CD4-positive, alpha-beta memory T cell (primary cell): ENCODE results near the gene LRRC8E. TPM values are rescaled to one million over a fixed set of nuclear protein-coding genes. Genes with fewer than 3 reads are reported as not detected.

Source experiments
- CTCF ChIA-PET: fragments of 350-600 bp; sonication (Branson Sonifier 250); formaldehyde crosslinking; loops from one replicate; lab custom pipeline; 2021; ENCODE audit warnings: inconsistent platforms; ENCODE audit not compliant: partially characterized antibody; lab: Charles Lee
- POLR2A ChIA-PET: fragments of 350-600 bp; sonication (Branson Sonifier 250); formaldehyde crosslinking; loops from one replicate; lab custom pipeline; 2021; ENCODE audit not compliant: partially characterized antibody; lab: Charles Lee
- DNase-seq, 5 donors: peaks; one replicate each; pipeline versions ENCODE4 v3.0.0 to v3.0.0-alpha.2; 2020 to 2022; ENCODE audit warnings: mixed read lengths in 1 of 5
- H3K27ac ChIP-seq: one replicate; pipeline ENCODE4 v1.7.0; 2013; ENCODE audit warnings: low read depth, low read length
- H3K27me3 ChIP-seq: 2 replicates; pipeline ENCODE4 v1.7.0; 2013; ENCODE audit warnings: mild to moderate bottlenecking, low read length, moderate library complexity; ENCODE audit not compliant: insufficient read depth
- H3K36me3 ChIP-seq: 2 replicates; pipeline ENCODE4 v1.7.0; 2013; ENCODE audit warnings: mild to moderate bottlenecking, low read length, moderate library complexity; ENCODE audit not compliant: insufficient read depth
- H3K4me1 ChIP-seq: 2 replicates; pipeline ENCODE4 v1.7.0; 2013; ENCODE audit warnings: mild to moderate bottlenecking, low read length, moderate library complexity; ENCODE audit not compliant: insufficient read depth
- H3K4me3 ChIP-seq, 2 donors: one replicate each; pipeline ENCODE4 v1.7.0; 2013; ENCODE audit warnings: low read length in 2 of 2, mild to moderate bottlenecking in 1 of 2
- H3K9me3 ChIP-seq, 2 donors: one replicate each; pipeline ENCODE4 v1.7.0; 2013; ENCODE audit warnings: low read length in 2 of 2, control low read depth in 1 of 2; ENCODE audit not compliant: control insufficient read depth in 1 of 2
- H3K27ac Mint-ChIP-seq, 7 donors: one replicate each; pipeline ENCODE4 v1.8.0; 2020 to 2021; ENCODE audit warnings: mixed read lengths in 7 of 7, mild to moderate bottlenecking in 6 of 7, inconsistent platforms in 3 of 7, moderate library complexity in 3 of 7
- H3K27me3 Mint-ChIP-seq, 2 donors: one replicate each; pipeline ENCODE4 v1.8.0; 2020 to 2021; ENCODE audit warnings: mixed read lengths in 2 of 2
- H3K36me3 Mint-ChIP-seq, 2 donors: one replicate each; pipeline ENCODE4 v1.8.0; 2020 to 2021; ENCODE audit warnings: mixed read lengths in 2 of 2, inconsistent platforms in 1 of 2, mild to moderate bottlenecking in 1 of 2
- H3K4me1 Mint-ChIP-seq, 4 donors: one replicate each; pipeline ENCODE4 v1.8.0; 2020 to 2021; ENCODE audit warnings: mixed read lengths in 4 of 4, mild to moderate bottlenecking in 1 of 4
- H3K4me3 Mint-ChIP-seq, 8 donors: one replicate each; pipeline ENCODE4 v1.8.0; 2020 to 2021; ENCODE audit warnings: mixed read lengths in 8 of 8, mild to moderate bottlenecking in 7 of 8, moderate library complexity in 6 of 8, inconsistent platforms in 3 of 8
- H3K9me3 Mint-ChIP-seq, 8 donors: one replicate each; pipeline ENCODE4 v1.8.0; 2020 to 2021; ENCODE audit warnings: mixed read lengths in 8 of 8, mild to moderate bottlenecking in 5 of 8, inconsistent platforms in 3 of 8, moderate library complexity in 1 of 8
- intact Hi-C: fragments of 100-400 bp; cut with micrococcal nuclease; formaldehyde crosslinking; loops from one replicate; pipeline ENCODE4 v1.15.1; 2023
- polyA plus RNA-seq, 2 donors: library from polyadenylated mRNA; unstranded; fragments of 300-500 nt; fragmentation: Illumina TruSeq; gene quantifications; one replicate each; pipeline ENCODE4 v1.2.3, GENCODE V29; 2021
- total RNA-seq, 2 experiments: library from RNA; stranded (reverse); gene quantifications; one replicate each; pipeline ENCODE4 v1.2.3, GENCODE V29; 2021

The LRRC8E gene
- total and polyA plus RNA-seq, 4 experiments from 2014 or later: not detected

DNA sequence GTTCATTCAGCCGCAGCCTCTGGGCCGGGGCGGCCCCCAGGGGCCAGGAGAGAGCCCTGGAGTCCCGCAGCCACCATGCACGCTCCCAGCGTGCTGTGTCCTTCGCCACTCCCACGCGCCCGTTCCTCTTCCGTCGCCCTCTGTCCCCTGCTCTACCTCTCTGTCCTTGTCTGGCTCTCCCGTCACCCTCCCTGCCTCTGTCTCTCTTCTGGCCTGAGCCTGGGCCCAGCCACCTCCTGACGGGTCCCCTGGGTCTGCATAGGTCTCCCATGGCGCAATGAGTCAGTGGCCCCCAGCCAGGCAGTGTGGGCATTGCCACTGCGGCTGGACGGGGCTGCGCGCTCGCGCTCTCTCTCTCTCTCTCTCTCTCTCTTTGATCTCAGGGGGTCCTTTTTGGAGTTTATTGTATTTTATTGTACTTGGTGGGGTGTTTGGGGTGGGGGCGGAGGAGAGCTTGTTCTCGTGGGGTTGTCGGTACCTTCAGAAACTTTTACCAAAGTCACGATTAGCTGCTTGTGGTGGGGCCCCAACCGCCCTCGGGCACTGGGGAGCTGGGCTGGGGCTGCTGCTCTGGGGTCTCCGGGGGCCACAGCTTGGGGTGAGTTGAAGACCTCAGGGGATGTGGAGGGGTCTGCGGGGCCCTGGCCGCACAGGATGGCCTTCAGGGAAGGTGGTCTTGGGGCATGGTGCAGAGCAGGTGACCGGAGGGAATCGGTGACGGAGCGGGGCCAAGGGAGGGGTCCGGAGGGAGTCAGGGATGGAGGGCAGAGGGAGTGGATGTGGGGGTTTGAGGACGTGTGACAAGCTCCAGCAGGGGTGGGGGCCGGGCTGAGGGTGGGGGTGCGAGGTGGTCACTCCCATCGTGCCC lies 24.6 kb downstream of the LRRC8E start:
- H3K27ac ChIP-seq: no peak overlapping the region
- H3K4me3 ChIP-seq: no peak overlapping the region
- peaks cover 5 to 18% (median 12%) of the 10 kb centered on the region in 4 donors for H3K4me1 Mint-ChIP-seq
- peaks cover 8% of the 10 kb centered on the region for H3K27me3 ChIP-seq
- peaks cover 7% of the 10 kb centered on the region for H3K36me3 ChIP-seq
- H3K27me3 Mint-ChIP-seq: peaks cover 10 to 16% of the 10 kb centered on the region in 2 donors
- peaks cover 19% of the 10 kb centered on the region for H3K4me1 ChIP-seq
- peaks cover 19% of the 10 kb centered on the region in 2 donors for H3K36me3 Mint-ChIP-seq
- intact Hi-C loops: no loop called here
- H3K27ac Mint-ChIP-seq: peak overlapping the region in 1 of 7 donors; percentile 27
- peaks cover 0 to 3% (median 0%) of the 10 kb centered on the region in 8 donors for H3K9me3 Mint-ChIP-seq
- H3K4me3 Mint-ChIP-seq: peak overlapping the region in 1 of 8 donors; percentile 42
- no peaks in the 10 kb centered on the region for H3K9me3 ChIP-seq
- DNase-seq: peak in 1 of 5 donors; percentile 23
- POLR2A ChIA-PET: interaction anchor here (0.6 to 1.3 kb wide), 2 partner anchors 9 to 13 kb away, joined by 3 to 4 read pairs; partner anchors contain the start of gene MAP2K7
- CTCF ChIA-PET: interaction anchor here (1.3 kb wide), 1 partner anchor 11 kb away, joined by 3 read pairs; no protein-coding TSS in a partner anchor

DNA sequence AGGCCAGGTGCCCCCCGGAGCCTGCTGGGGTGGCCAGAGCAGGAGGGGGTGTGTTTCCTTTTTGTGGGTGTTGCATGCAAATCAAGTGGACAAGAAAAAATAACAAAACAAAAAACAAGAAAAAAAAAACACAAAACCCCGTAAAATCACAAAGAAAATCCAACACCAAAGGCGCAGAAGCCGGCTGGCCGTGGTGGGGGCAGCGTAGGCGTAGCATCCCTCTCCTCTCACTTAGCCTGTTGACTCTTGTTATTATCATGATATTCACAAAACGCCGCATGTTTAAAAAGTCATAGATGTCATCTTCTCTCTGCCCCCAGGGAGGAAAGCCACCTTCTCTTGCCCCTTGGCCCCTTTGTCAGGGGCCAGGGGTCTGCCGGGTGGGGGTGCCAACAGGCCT lies 25.3 kb downstream of the LRRC8E start:
- DNase-seq: no peak
- Histone ChIP-seq H3K9me3 (no peaks in the 10 kb centered on the region), H3K4me1 (peaks cover 26% of the 10 kb centered on the region), H3K36me3 (peaks cover 7% of the 10 kb centered on the region), H3K27me3 (peaks cover 11% of the 10 kb centered on the region), H3K4me3 (no peak overlapping the region), H3K27ac (no peak overlapping the region)
- Mint-ChIP-seq H3K4me1 (peaks cover 5 to 25% (median 16%) of the 10 kb centered on the region in 4 donors), H3K27ac (no peak overlapping the region), H3K9me3 (peaks cover 0 to 3% (median 0%) of the 10 kb centered on the region in 8 donors), H3K36me3 (peaks cover 19% of the 10 kb centered on the region in 2 donors), H3K27me3 (peaks cover 14 to 20% of the 10 kb centered on the region in 2 donors), H3K4me3 (no peak overlapping the region)
- ChIA-PET POLR2A (interaction anchor here (1.3 kb wide), 1 partner anchor 10 kb away, joined by 4 read pairs; the partner anchor contains the start of gene MAP2K7), CTCF (no interaction called here)
- intact Hi-C loops: no loop called here

DNA sequence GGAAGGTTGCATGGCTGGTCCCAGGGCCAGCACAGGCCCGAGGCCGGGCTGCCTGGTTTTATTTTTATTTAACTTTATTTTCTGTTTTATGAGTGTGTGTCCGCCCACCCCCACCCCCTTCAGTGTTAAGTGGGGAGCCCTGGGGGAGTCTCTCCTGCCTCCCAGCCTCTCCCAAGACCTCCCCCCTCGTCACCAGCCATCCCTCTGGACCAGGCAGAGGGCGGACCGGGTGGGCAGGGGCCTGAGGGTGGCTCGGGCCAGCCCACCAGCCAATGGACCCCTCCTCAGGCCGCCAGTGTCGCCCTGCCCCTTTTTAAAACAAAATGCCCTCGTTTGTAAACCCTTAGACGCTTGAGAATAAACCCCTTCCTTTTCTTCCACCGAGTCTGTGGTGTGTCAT lies 25.8 kb downstream of the LRRC8E start:
- no peak overlapping the region for H3K4me3 ChIP-seq
- peaks cover 5 to 26% (median 17%) of the 10 kb centered on the region in 4 donors for H3K4me1 Mint-ChIP-seq
- H3K36me3 ChIP-seq: peaks cover 7% of the 10 kb centered on the region
- ChIA-PET CTCF (no interaction called here), POLR2A (interaction anchor here (2.4 kb wide), 1 partner anchor 10 kb away, joined by 12 read pairs; the partner anchor contains the start of gene MAP2K7)
- intact Hi-C loops: no loop called here
- H3K9me3 ChIP-seq: no peaks in the 10 kb centered on the region
- peaks cover 14 to 20% of the 10 kb centered on the region in 2 donors for H3K27me3 Mint-ChIP-seq
- peaks cover 13% of the 10 kb centered on the region for H3K27me3 ChIP-seq
- peak overlapping the region in 1 of 8 donors; percentile 57 for H3K4me3 Mint-ChIP-seq
- DNase-seq: peak in 1 of 5 donors; percentile 36
- no peak overlapping the region for H3K27ac ChIP-seq
- H3K9me3 Mint-ChIP-seq: peaks cover 0 to 3% (median 0%) of the 10 kb centered on the region in 8 donors
- H3K27ac Mint-ChIP-seq: peak overlapping the region in 1 of 7 donors; percentile 21
- H3K36me3 Mint-ChIP-seq: peaks cover 19% of the 10 kb centered on the region in 2 donors
- H3K4me1 ChIP-seq: peaks cover 29% of the 10 kb centered on the region

DNA sequence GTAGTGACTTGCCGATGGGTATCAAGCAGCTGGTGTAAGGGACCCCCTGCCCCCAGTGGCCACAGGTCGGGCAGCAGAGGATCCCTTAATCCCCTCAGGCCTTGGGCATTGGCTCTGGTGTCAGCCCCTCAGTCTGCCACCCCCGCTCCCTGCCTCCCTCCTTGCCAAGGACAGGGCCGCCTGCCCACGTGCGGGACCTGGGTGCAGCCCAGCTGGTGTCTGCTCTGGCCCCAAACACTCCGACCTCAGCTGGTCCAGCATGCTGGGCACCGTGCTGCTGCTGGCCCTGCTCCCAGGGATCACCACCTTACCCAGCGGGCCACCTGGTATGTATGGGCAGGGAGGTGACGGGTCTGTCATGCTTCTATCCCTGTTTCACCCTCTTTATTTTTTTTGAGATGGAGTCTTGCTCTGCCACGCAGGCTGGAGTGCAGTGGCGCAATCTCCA lies 26.3 kb downstream of the LRRC8E start, which contains the start of gene TGFBR3L:
Gene TGFBR3L (plus strand): TSS at position 233 of the 448 bp plus-strand sequence.
- Histone ChIP-seq H3K27me3 (peaks cover 13% of the 10 kb centered on the region), H3K27ac (no peak within 1 kb of the TSS), H3K4me3 (no peak within 1 kb of the TSS), H3K36me3 (peaks cover 7% of the 10 kb centered on the region), H3K4me1 (peaks cover 33% of the 10 kb centered on the region), H3K9me3 (no peaks in the 10 kb centered on the region)
- POLR2A ChIA-PET: interaction anchor here (2.4 kb wide), 1 partner anchor 11 kb away, joined by 12 read pairs; the partner anchor contains the start of gene MAP2K7
- Mint-ChIP-seq H3K27me3 (peaks cover 15 to 21% of the 10 kb centered on the region in 2 donors), H3K4me3 (peak within 1 kb of the TSS; percentile 11 to 72 (median 60)), H3K4me1 (peaks cover 6 to 31% (median 19%) of the 10 kb centered on the region in 4 donors), H3K27ac (peak within 1 kb of the TSS in 2 of 7 donors; percentile 37 to 57), H3K36me3 (peaks cover 19% of the 10 kb centered on the region in 2 donors), H3K9me3 (peaks cover 0 to 3% (median 0%) of the 10 kb centered on the region in 8 donors)
- intact Hi-C loops: no loop called here
- CTCF ChIA-PET: no interaction called here
- peak in 1 of 5 donors; percentile 20 for DNase-seq

DNA sequence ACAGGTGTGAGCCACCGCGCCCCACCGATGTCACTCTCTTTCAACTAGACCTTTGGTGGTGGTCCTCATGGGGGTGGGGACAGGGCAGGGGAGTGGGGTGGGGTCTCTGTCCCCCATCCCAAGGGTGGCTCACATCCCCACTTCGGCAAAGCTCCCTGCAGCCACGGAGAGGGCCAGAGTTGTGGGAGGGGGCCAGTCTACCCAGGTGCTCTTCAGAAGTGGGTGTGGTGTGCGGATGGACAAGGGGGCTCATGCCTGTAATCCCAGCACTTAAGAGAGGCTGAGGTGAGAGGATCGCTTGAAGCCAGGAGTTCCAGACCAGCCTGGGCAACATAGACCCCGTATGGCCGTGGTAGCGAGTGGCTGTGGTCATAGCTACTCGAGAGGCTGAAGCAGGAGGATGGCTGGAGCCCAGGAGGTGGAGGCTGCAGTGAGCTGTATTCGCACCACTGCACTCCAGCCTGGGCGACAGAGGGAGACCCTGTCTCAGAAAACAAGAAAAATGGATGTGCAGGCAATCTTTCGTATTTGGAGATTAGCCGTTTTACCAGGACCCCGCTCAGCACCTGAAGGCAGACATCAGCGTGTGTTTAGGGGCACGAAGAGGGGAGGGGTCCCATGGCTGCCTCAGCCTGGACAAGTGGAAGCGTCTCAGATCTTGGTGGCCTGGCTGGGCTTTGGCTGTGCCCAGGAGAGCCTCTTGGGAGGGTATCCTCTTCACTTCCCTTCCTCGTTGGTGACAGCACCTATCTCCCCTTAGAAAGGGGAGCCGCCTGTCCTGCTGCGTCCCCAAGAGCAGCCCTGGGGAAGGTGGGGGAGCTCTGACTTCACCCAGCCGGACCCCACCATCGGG lies 27.2 kb downstream of the LRRC8E start:
- peak overlapping the region in 1 of 7 donors; percentile 57 for H3K27ac Mint-ChIP-seq
- ChIA-PET POLR2A (interaction anchor here (1.3 to 5.3 kb wide), 5 partner anchors 7 to 90 kb away, joined by 6 to 21 read pairs (median 12); partner anchors contain the start of genes ELAVL1, MAP2K7 and TIMM44), CTCF (no interaction called here)
- H3K36me3 Mint-ChIP-seq: peaks cover 18 to 21% of the 10 kb centered on the region in 2 donors
- H3K4me1 Mint-ChIP-seq: peaks cover 12 to 36% (median 25%) of the 10 kb centered on the region in 4 donors
- peaks cover 13% of the 10 kb centered on the region for H3K27me3 ChIP-seq
- peaks cover 16 to 27% of the 10 kb centered on the region in 2 donors for H3K27me3 Mint-ChIP-seq
- peak in 2 of 5 donors; percentile 16 to 31 for DNase-seq
- no peaks in the 10 kb centered on the region for H3K9me3 ChIP-seq
- H3K4me1 ChIP-seq: peaks cover 38% of the 10 kb centered on the region
- H3K9me3 Mint-ChIP-seq: peaks cover 0 to 3% (median 0%) of the 10 kb centered on the region in 8 donors
- H3K36me3 ChIP-seq: peaks cover under 1% of the 10 kb centered on the region
- intact Hi-C loops: no loop called here
- H3K4me3 Mint-ChIP-seq: peak overlapping the region; percentile 35 to 72 (median 66)
- H3K27ac ChIP-seq: no peak overlapping the region
- H3K4me3 ChIP-seq: no peak overlapping the region

DNA sequence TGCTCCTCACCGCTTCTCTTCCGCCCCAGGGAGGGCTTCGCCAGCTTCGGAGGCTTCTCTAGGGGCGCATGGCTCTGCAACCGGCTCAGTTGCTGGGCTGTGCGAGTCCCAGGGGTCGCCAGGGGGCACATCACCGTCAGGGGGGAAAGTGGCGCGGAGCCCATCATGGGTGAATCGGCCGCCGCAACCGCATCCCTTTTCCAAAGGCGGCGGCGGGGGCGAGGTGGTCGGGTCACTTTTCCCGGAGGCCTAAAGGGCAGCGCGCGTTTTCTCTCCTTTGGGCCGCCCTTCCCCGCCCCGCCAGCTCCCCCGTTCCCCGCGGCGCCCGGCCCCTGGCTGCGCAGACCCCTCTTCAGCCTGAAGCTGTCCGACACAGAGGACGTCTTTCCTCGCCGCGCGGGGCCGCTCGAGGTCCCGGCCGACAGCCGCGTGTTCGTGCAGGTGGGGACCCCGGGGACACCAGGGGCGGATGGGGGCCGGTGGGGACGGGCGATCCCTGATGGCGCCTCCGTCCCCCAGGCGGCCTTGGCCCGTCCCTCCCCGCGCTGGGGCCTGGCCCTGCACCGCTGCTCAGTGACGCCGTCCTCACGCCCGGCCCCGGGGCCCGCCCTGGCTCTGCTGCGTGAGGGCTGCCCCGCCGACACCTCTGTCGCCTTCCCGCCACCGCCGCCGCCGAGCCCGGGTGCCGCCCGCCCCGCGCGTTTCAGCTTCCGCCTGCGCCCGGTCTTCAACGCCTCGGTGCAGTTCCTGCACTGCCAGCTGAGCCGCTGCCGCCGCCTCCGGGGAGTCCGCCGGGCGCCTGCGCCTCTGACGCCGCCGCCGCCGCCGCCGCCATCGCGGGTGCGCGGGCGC lies 28.0 kb downstream of the LRRC8E start:
- H3K27ac ChIP-seq: no peak overlapping the region
- CTCF ChIA-PET: interaction anchor here (1.4 to 7.3 kb wide), 2 partner anchors 8 to 26 kb away, joined by 5 to 66 read pairs; partner anchors contain the start of gene TIMM44
- peak overlapping the region in 1 of 2 donors; percentile 36 for H3K4me3 ChIP-seq
- POLR2A ChIA-PET: interaction anchor here (1.3 to 5.6 kb wide), 8 partner anchors 8 to 89 kb away, joined by 5 to 82 read pairs (median 10); partner anchors contain the start of genes ELAVL1, MAP2K7 and TIMM44
- H3K27ac Mint-ChIP-seq: peak overlapping the region in 1 of 7 donors; percentile 65
- no peaks in the 10 kb centered on the region for H3K36me3 ChIP-seq
- peak overlapping the region; percentile 43 to 89 (median 60) for H3K4me3 Mint-ChIP-seq
- intact Hi-C loops: no loop called here
- H3K27me3 ChIP-seq: peaks cover 13% of the 10 kb centered on the region
- H3K36me3 Mint-ChIP-seq: peaks cover 12 to 15% of the 10 kb centered on the region in 2 donors
- peaks cover 16 to 27% of the 10 kb centered on the region in 2 donors for H3K27me3 Mint-ChIP-seq
- peaks cover 14 to 43% (median 29%) of the 10 kb centered on the region in 4 donors for H3K4me1 Mint-ChIP-seq
- peak; percentile 51 to 69 (median 58) for DNase-seq
- peaks cover 0 to 4% (median 0%) of the 10 kb centered on the region in 8 donors for H3K9me3 Mint-ChIP-seq
- peaks cover 42% of the 10 kb centered on the region for H3K4me1 ChIP-seq
- no peaks in the 10 kb centered on the region for H3K9me3 ChIP-seq
